GM12874 (cell line): ENCODE results near the gene VCL.

Source experiments
- CTCF ChIP-seq: IDR thresholded peaks from 2 replicates; pipeline ENCODE4 v1.5.1; 2011; ENCODE audit warnings: low read depth, mild to moderate bottlenecking, control low read depth, low read length, moderate library complexity; ENCODE audit not compliant: insufficient read depth

VCL gene

GRCh38 chr10:74078037-74078436 is 80.1 kb downstream of the VCL start:
- no peak for TF ChIP-seq CTCF

- no peak for TF ChIP-seq CTCF
Measured at GRCh38 chr10:74079028-74079935, 81.4 kb downstream of the VCL start.

GRCh38 chr10:74079936-74080590 is 82.1 kb downstream of the VCL start:
- no peak for TF ChIP-seq CTCF

GRCh38 chr10:74081192-74081803 is 83.4 kb downstream of the VCL start:
- TF ChIP-seq CTCF = peak; percentile 62

GRCh38 chr10:74081941-74082718 is 84.2 kb downstream of the VCL start:
- TF ChIP-seq CTCF = no peak

- TF ChIP-seq CTCF = no peak
Measured at GRCh38 chr10:74083304-74083703, 85.4 kb downstream of the VCL start.
